HepG2 (cell line): ENCODE measurements around the gene IGF2. TPM values are rescaled to one million over a fixed set of nuclear protein-coding genes. Genes with fewer than 3 reads are reported as not detected.

Experiments used
- DBP ChIP-seq: sonication (generic); formaldehyde crosslinking; IDR thresholded peaks from 2 replicates; pipeline ENCODE4 v1.4.0; 2020; ENCODE audit warnings: missing genetic modification reagents; ENCODE audit errors: not compliant biosample characterization
- DR1 ChIP-seq: sonication (generic); formaldehyde crosslinking; IDR thresholded peaks from 2 replicates; pipeline ENCODE4 v1.8.0; 2021; ENCODE audit warnings: mild to moderate bottlenecking, missing genetic modification reagents, inconsistent platforms
- NAIF1 ChIP-seq: sonication (generic); formaldehyde crosslinking; IDR thresholded peaks from 2 replicates; pipeline ENCODE4 v1.5.0; 2020; ENCODE audit warnings: mild to moderate bottlenecking, missing genetic modification reagents, borderline replicate concordance
- NFE2L2 ChIP-seq: fragments of 150-350 bp; IDR thresholded peaks from 2 replicates; pipeline ENCODE4 v1.6.1; 2014; ENCODE audit warnings: low read length
- RARG ChIP-seq: sonication (generic); formaldehyde crosslinking; IDR thresholded peaks from 2 replicates; pipeline ENCODE4 v1.4.0; 2020; ENCODE audit warnings: low read depth, mild to moderate bottlenecking, missing genetic modification reagents
- RXRB ChIP-seq: IDR thresholded peaks from 2 replicates; pipeline ENCODE4 v1.6.1; 2016; ENCODE audit warnings: borderline replicate concordance, missing genetic modification reagents, missing compliant biosample characterization
- STAG1 ChIP-seq: sonication (generic); formaldehyde crosslinking; IDR thresholded peaks from 2 replicates; pipeline ENCODE4 v1.4.0; 2020; ENCODE audit warnings: missing genetic modification reagents
- XRCC5 ChIP-seq: fragments of 200-400 bp; formaldehyde crosslinking; optimal IDR thresholded peaks from 2 replicates; pipeline ENCODE3; 2017; ENCODE audit warnings: mild to moderate bottlenecking, low read length
- ZBTB26 ChIP-seq: IDR thresholded peaks from 2 replicates; pipeline ENCODE4 v1.6.1; 2016; ENCODE audit warnings: missing compliant biosample characterization, missing genetic modification reagents, borderline replicate concordance
- ZFP1 ChIP-seq: IDR thresholded peaks from 2 replicates; pipeline ENCODE4 v1.6.1; 2016
- ZFP41 ChIP-seq: sonication (generic); formaldehyde crosslinking; IDR thresholded peaks from 2 replicates; pipeline ENCODE4 v1.4.0; 2020; ENCODE audit warnings: mild to moderate bottlenecking, missing genetic modification reagents, borderline replicate concordance
- ZFP82 ChIP-seq: sonication (generic); formaldehyde crosslinking; IDR thresholded peaks from 2 replicates; pipeline ENCODE4 v1.5.1; 2020; ENCODE audit warnings: mild to moderate bottlenecking, missing genetic modification reagents, borderline replicate concordance
- ZNF136 ChIP-seq: sonication (generic); formaldehyde crosslinking; IDR thresholded peaks from 2 replicates; pipeline ENCODE4 v1.8.1; 2022; ENCODE audit warnings: low read depth, mild to moderate bottlenecking, moderate library complexity, missing genetic modification reagents
- ZNF713 ChIP-seq: sonication (generic); formaldehyde crosslinking; IDR thresholded peaks from 2 replicates; pipeline ENCODE4 v1.4.0; 2020; ENCODE audit warnings: mild to moderate bottlenecking, missing genetic modification reagents
- ZNF772 ChIP-seq: sonication (generic); formaldehyde crosslinking; IDR thresholded peaks from 2 replicates; pipeline ENCODE4 v1.5.0; 2020; ENCODE audit warnings: mild to moderate bottlenecking, missing genetic modification reagents
- ZNF879 ChIP-seq: sonication (generic); formaldehyde crosslinking; IDR thresholded peaks from 2 replicates; pipeline ENCODE4 v1.8.1; 2023; ENCODE audit warnings: missing genetic modification reagents
- ZSCAN21 ChIP-seq: sonication (generic); formaldehyde crosslinking; IDR thresholded peaks from 2 replicates; pipeline ENCODE4 v1.8.0; 2022; ENCODE audit warnings: mild to moderate bottlenecking, missing genetic modification reagents, moderate library complexity, borderline replicate concordance
- ZSCAN25 ChIP-seq: sonication (generic); formaldehyde crosslinking; IDR thresholded peaks from 2 replicates; pipeline ENCODE4 v1.8.0; 2022; ENCODE audit warnings: mild to moderate bottlenecking, missing genetic modification reagents
- polyA plus RNA-seq, 8 experiments: library from polyadenylated mRNA; depleted of rRNA in 3 of 8; stranded (reverse) in 7 of 8; unstranded in 1 of 8; fragments of >200 nt; fragmentation: Illumina TruSeq in 4 of 8; extraction: Trizol in 4 of 8; gene quantifications; 2 replicates each; pipeline versions ENCODE4 v1.2.1 to v1.2.3, GENCODE V29; 2011 to 2016; ENCODE audit warnings: low read depth in 4 of 8, missing spikeins in 1 of 8, mixed read lengths in 1 of 8; ENCODE audit not compliant: insufficient read depth in 1 of 8
- total RNA-seq, 5 experiments: library from RNA; depleted of rRNA; stranded (reverse); fragments of >200 nt; fragmentation: Illumina TruSeq; extraction: Trizol; gene quantifications; 2 replicates each; pipeline ENCODE4 v1.2.3, GENCODE V29; 2016; ENCODE audit warnings: low read depth in 1 of 5
- TF ChIP-seq, protein P1 (sequence below): sonication (generic); formaldehyde crosslinking; IDR thresholded peaks from 2 replicates; pipeline ENCODE4 v1.5.0; 2020; ENCODE audit warnings: mild to moderate bottlenecking, missing genetic modification reagents, borderline replicate concordance
- TF ChIP-seq, protein P2 (sequence below): sonication (generic); formaldehyde crosslinking; conservative IDR thresholded peaks from 2 replicates; pipeline ENCODE4 v1.8.0; 2022; ENCODE audit warnings: missing genetic modification reagents
- TF ChIP-seq, protein P3 (sequence below): IDR thresholded peaks from 2 replicates; pipeline ENCODE4 v1.6.1; 2016; ENCODE audit warnings: missing compliant biosample characterization, missing genetic modification reagents, borderline replicate concordance

The IGF2 gene
- total and polyA plus RNA-seq, 2 of the 13 experiments (the other 11 are each of a cell fraction or from before 2014, with no cell fraction given), result 79.1 to 254 TPM

GRCh38 chr11:2156416-2157182 lies 17.4 kb upstream of the IGF2 start (continued):
- TF ChIP-seq NAIF1 (CRISPR knock-in tag) (no peak), ZFP1 (CRISPR knock-in tag) (no peak), ZNF713 (CRISPR knock-in tag) (no peak), DBP (CRISPR knock-in tag) (no peak), RXRB (CRISPR knock-in tag) (no peak), STAG1 (CRISPR knock-in tag) (peak; percentile 98), ZNF136 (CRISPR knock-in tag) (no peak), ZFP41 (CRISPR knock-in tag) (no peak), NFE2L2 (no peak), ZNF879 (CRISPR knock-in tag) (no peak), ZNF772 (CRISPR knock-in tag) (no peak), ZSCAN21 (CRISPR knock-in tag) (no peak), RARG (no peak), ZSCAN25 (CRISPR knock-in tag) (peak; percentile 66; the same call in 1 of the 2 replicates), ZFP82 (CRISPR knock-in tag) (no peak), ZBTB26 (CRISPR knock-in tag) (0 out of 2 replicates have a peak, but pooled peaks have one; percentile 14), DR1 (CRISPR knock-in tag) (no peak), XRCC5 (no peak)
- TF ChIP-seq, protein P1, sequence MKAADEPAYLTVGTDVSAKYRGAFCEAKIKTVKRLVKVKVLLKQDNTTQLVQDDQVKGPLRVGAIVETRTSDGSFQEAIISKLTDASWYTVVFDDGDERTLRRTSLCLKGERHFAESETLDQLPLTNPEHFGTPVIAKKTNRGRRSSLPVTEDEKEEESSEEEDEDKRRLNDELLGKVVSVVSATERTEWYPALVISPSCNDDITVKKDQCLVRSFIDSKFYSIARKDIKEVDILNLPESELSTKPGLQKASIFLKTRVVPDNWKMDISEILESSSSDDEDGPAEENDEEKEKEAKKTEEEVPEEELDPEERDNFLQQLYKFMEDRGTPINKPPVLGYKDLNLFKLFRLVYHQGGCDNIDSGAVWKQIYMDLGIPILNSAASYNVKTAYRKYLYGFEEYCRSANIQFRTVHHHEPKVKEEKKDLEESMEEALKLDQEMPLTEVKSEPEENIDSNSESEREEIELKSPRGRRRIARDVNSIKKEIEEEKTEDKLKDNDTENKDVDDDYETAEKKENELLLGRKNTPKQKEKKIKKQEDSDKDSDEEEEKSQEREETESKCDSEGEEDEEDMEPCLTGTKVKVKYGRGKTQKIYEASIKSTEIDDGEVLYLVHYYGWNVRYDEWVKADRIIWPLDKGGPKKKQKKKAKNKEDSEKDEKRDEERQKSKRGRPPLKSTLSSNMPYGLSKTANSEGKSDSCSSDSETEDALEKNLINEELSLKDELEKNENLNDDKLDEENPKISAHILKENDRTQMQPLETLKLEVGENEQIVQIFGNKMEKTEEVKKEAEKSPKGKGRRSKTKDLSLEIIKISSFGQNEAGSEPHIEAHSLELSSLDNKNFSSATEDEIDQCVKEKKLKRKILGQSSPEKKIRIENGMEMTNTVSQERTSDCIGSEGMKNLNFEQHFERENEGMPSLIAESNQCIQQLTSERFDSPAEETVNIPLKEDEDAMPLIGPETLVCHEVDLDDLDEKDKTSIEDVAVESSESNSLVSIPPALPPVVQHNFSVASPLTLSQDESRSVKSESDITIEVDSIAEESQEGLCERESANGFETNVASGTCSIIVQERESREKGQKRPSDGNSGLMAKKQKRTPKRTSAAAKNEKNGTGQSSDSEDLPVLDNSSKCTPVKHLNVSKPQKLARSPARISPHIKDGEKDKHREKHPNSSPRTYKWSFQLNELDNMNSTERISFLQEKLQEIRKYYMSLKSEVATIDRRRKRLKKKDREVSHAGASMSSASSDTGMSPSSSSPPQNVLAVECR (CRISPR knock-in tag), result no peak
- TF ChIP-seq, protein P2, sequence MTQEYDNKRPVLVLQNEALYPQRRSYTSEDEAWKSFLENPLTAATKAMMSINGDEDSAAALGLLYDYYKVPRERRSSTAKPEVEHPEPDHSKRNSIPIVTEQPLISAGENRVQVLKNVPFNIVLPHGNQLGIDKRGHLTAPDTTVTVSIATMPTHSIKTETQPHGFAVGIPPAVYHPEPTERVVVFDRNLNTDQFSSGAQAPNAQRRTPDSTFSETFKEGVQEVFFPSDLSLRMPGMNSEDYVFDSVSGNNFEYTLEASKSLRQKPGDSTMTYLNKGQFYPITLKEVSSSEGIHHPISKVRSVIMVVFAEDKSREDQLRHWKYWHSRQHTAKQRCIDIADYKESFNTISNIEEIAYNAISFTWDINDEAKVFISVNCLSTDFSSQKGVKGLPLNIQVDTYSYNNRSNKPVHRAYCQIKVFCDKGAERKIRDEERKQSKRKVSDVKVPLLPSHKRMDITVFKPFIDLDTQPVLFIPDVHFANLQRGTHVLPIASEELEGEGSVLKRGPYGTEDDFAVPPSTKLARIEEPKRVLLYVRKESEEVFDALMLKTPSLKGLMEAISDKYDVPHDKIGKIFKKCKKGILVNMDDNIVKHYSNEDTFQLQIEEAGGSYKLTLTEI (CRISPR knock-in tag), result no peak
- TF ChIP-seq, protein P3, sequence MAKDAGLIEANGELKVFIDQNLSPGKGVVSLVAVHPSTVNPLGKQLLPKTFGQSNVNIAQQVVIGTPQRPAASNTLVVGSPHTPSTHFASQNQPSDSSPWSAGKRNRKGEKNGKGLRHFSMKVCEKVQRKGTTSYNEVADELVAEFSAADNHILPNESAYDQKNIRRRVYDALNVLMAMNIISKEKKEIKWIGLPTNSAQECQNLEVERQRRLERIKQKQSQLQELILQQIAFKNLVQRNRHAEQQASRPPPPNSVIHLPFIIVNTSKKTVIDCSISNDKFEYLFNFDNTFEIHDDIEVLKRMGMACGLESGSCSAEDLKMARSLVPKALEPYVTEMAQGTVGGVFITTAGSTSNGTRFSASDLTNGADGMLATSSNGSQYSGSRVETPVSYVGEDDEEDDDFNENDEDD (CRISPR knock-in tag), result no peak
